ENCODE results near the gene TANK.

TANK gene

DNA sequence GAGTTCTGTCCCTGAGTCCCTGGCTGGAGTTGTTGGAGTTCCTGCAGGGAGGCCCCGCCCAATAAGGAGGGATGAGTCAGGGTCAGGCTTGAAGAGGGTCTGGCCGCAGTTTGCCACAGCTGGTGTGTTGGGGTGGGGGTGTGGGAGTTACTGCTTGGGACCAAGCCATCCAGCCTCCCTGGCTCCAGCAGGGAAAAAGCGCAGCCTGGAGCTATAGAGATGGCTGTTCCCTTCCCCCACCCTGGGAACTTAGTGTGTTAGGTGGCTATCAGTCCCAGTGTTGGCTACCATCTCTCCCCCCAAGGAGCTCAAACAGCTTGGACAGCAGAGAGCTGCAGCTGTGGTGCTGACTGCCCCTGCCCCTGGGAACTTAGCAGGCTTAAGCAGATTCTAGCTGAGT lies 13.2 kb upstream of the TANK start:
- Histone ChIP-seq H3K4me3 (ENCODE audit: low read length) (peak overlapping the region; percentile 8; the same call in 1 of the 2 replicates), H3K79me2 (ENCODE audit: control insufficient read depth, low read length) (peaks cover 100% of the 10 kb centered on the region), H3K27ac (ENCODE audit: low read depth, low read length) (no peak overlapping the region), H3F3A (ENCODE audit: control insufficient read depth, insufficient read depth) (peaks cover 13% of the 10 kb centered on the region), H3K9me2 (replicated peaks; ENCODE audit: control insufficient read depth, low read length) (no peaks in the 10 kb centered on the region), H3K27me3 (ENCODE audit: control insufficient read depth, low read length) (no peaks in the 10 kb centered on the region), H3K36me3 (ENCODE audit: control insufficient read depth, low read length) (peaks cover 97% of the 10 kb centered on the region), H4K20me1 (ENCODE audit: control insufficient read depth, insufficient read depth, low read depth, low read length) (no peaks in the 10 kb centered on the region), H3K9me3 (ENCODE audit: control insufficient read depth, insufficient read depth, low read length) (peaks cover 76% of the 10 kb centered on the region), H3K4me1 (ENCODE audit: control insufficient read depth, low read length) (peaks cover 51% of the 10 kb centered on the region), H3K4me2 (ENCODE audit: low read length) (no peak overlapping the region)
- TF ChIP-seq, protein P1, sequence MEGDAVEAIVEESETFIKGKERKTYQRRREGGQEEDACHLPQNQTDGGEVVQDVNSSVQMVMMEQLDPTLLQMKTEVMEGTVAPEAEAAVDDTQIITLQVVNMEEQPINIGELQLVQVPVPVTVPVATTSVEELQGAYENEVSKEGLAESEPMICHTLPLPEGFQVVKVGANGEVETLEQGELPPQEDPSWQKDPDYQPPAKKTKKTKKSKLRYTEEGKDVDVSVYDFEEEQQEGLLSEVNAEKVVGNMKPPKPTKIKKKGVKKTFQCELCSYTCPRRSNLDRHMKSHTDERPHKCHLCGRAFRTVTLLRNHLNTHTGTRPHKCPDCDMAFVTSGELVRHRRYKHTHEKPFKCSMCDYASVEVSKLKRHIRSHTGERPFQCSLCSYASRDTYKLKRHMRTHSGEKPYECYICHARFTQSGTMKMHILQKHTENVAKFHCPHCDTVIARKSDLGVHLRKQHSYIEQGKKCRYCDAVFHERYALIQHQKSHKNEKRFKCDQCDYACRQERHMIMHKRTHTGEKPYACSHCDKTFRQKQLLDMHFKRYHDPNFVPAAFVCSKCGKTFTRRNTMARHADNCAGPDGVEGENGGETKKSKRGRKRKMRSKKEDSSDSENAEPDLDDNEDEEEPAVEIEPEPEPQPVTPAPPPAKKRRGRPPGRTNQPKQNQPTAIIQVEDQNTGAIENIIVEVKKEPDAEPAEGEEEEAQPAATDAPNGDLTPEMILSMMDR (IDR thresholded peaks at IDR 0.05; ENCODE audit: low read depth, low read length, poor library complexity, severe bottlenecking): no peak
- no peak for TF ChIP-seq EZH2phosphoT487 (IDR thresholded peaks at IDR 0.05; ENCODE audit: borderline replicate concordance, low read length)

DNA sequence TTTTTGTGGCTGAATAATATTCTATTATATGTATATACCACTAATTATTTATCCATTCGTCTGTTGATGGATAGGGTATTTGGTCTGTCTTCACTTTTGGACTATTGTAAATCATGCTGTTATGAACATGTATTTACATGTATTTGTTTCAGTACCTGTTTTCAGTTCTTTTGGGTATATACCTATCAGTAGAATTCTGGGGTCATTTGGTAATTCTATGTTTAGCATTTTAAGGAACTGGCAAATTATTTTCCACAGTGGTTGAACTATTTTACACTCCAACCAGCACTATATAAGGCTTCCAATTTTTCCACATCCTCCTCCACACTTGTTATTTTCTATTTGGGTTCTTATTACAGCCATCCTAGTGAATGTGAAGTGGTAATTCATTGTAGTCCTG lies 12.4 kb upstream of the TANK start:
- Histone ChIP-seq H3K36me3 (ENCODE audit: control insufficient read depth, low read length) (peaks cover 97% of the 10 kb centered on the region), H3K4me2 (ENCODE audit: low read length) (no peak overlapping the region), H3K4me1 (ENCODE audit: control insufficient read depth, low read length) (peaks cover 51% of the 10 kb centered on the region), H3F3A (ENCODE audit: control insufficient read depth, insufficient read depth) (peaks cover 21% of the 10 kb centered on the region), H3K27ac (ENCODE audit: low read depth, low read length) (no peak overlapping the region), H3K79me2 (ENCODE audit: control insufficient read depth, low read length) (peaks cover 100% of the 10 kb centered on the region), H3K9me3 (ENCODE audit: control insufficient read depth, insufficient read depth, low read length) (peaks cover 79% of the 10 kb centered on the region), H3K27me3 (ENCODE audit: control insufficient read depth, low read length) (no peaks in the 10 kb centered on the region), H4K20me1 (ENCODE audit: control insufficient read depth, insufficient read depth, low read depth, low read length) (no peaks in the 10 kb centered on the region), H3K4me3 (ENCODE audit: low read length) (no peak overlapping the region), H3K9me2 (replicated peaks; ENCODE audit: control insufficient read depth, low read length) (no peaks in the 10 kb centered on the region)
- TF ChIP-seq, protein P1 (IDR thresholded peaks at IDR 0.05; ENCODE audit: low read depth, low read length, poor library complexity, severe bottlenecking): no peak
- TF ChIP-seq EZH2phosphoT487 (IDR thresholded peaks at IDR 0.05; ENCODE audit: borderline replicate concordance, low read length): no peak

DNA sequence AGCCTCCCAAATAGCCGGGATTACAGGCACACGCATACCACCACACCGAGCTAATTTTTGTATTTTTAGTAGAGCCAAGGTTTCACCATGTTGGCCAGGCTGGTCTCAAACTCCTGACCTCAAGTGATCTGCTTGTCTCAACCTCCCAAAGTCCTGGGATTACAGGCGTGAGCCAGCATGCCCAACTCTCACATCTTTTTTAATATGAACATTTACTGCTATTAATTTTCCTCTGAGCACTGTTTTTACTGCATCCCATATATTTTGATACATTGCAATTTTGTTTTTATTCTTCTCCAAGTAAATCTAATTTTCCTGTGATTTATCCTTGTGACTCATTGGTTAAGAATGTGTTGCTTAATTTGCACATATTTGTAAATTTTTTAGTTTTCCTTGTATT lies 9.5 kb upstream of the TANK start:
- H3K79me2 ChIP-seq (ENCODE audit: control insufficient read depth, low read length): peaks cover 100% of the 10 kb centered on the region
- H3K27ac ChIP-seq (ENCODE audit: low read depth, low read length): no peak overlapping the region
- no peak overlapping the region for H3K4me3 ChIP-seq (ENCODE audit: low read length)
- peaks cover 97% of the 10 kb centered on the region for H3K36me3 ChIP-seq (ENCODE audit: control insufficient read depth, low read length)
- H3K9me3 ChIP-seq (ENCODE audit: control insufficient read depth, insufficient read depth, low read length): peaks cover 61% of the 10 kb centered on the region
- H3K27me3 ChIP-seq (ENCODE audit: control insufficient read depth, low read length): no peaks in the 10 kb centered on the region
- no peak for TF ChIP-seq EZH2phosphoT487 (IDR thresholded peaks at IDR 0.05; ENCODE audit: borderline replicate concordance, low read length)
- TF ChIP-seq, protein P1 (IDR thresholded peaks at IDR 0.05; ENCODE audit: low read depth, low read length, poor library complexity, severe bottlenecking): no peak
- no peak overlapping the region for H3K4me2 ChIP-seq (ENCODE audit: low read length)
- H3K4me1 ChIP-seq (ENCODE audit: control insufficient read depth, low read length): peaks cover 60% of the 10 kb centered on the region
- H3F3A ChIP-seq (ENCODE audit: control insufficient read depth, insufficient read depth): peaks cover 43% of the 10 kb centered on the region
- peaks cover 7% of the 10 kb centered on the region; the same call in 1 of the 2 replicates for H4K20me1 ChIP-seq (ENCODE audit: control insufficient read depth, insufficient read depth, low read depth, low read length)
- no peaks in the 10 kb centered on the region for H3K9me2 ChIP-seq (replicated peaks; ENCODE audit: control insufficient read depth, low read length)

All from DOHH2 (cell line).